Gastroesophageal sphincter (tissue), 3 donors: Measurements from ENCODE around the gene MRTFB.

Experiments used
- CTCF ChIP-seq, 4 experiments: fragments of 200-600 bp in 2 of 4; fragments of 450-650 bp in 2 of 4; sonication (generic) in 1 of 4; IDR thresholded peaks; one replicate each; pipeline ENCODE4 v1.5.1; 2017 to 2019; ENCODE audit warnings: antibody characterized with exemption in 4 of 4, mild to moderate bottlenecking in 2 of 4, moderate library complexity in 2 of 4
- POLR2AphosphoS5 ChIP-seq: sonication (generic); formaldehyde crosslinking; IDR thresholded peaks from one replicate; pipeline ENCODE4 v1.6.1; 2017; ENCODE audit warnings: antibody characterized with exemption

GRCh38 chr16:14314116-14314515 is 243.0 kb downstream of the MRTFB start:
- TF ChIP-seq POLR2AphosphoS5 (no peak), CTCF (IDR thresholded peaks at IDR 0.05) (no peak)
